ENCODE measurements around the gene NTN1.

- TF ChIP-seq CTCF (IDR thresholded peaks at IDR 0.05): no peak
- no peak for TF ChIP-seq POLR2A (IDR thresholded peaks at IDR 0.05)
Observed at GRCh38 chr17:9011001-9011400, 10.3 kb upstream of the NTN1 start.
